NT2/D1 (cell line): ENCODE data around the gene MGAT5B.

Experiments used
- SUZ12 ChIP-seq: IDR thresholded peaks from 2 replicates; pipeline ENCODE4 v1.6.1; 2011; ENCODE audit not compliant: insufficient read length, insufficient read depth; ENCODE audit errors: extremely low read depth
- ZNF274 ChIP-seq: IDR thresholded peaks from 2 replicates; pipeline ENCODE4 v1.6.1; 2011; ENCODE audit warnings: mild to moderate bottlenecking, low read depth, low read length

GRCh38 chr17:76904116-76904515 lies 35.9 kb downstream of the MGAT5B start:
- TF ChIP-seq ZNF274, result no peak
- TF ChIP-seq SUZ12, result no peak
